Erythroblast (primary cell): ENCODE data around the gene SNTA1.
"Not testable (repeated sequence)": the region's sequence is repeated elsewhere in the genome, so short reads cannot be mapped to it uniquely, and the experiment has no call there.

ENCODE experiments used
- DNase-seq, 2 experiments: peaks; one replicate each; lab custom pipeline; 2025; lab: John Stamatoyannopoulos, UW
- GATA1 ChIP-seq: IDR thresholded peaks from 2 replicates; pipeline ENCODE4 v1.6.1; 2011; ENCODE audit warnings: low read depth, mild to moderate bottlenecking, control low read depth, low read length, moderate library complexity
- POLR2A ChIP-seq: IDR thresholded peaks from 2 replicates; pipeline ENCODE4 v1.6.1; 2011; ENCODE audit warnings: mild to moderate bottlenecking, low read length

SNTA1 gene

DNA sequence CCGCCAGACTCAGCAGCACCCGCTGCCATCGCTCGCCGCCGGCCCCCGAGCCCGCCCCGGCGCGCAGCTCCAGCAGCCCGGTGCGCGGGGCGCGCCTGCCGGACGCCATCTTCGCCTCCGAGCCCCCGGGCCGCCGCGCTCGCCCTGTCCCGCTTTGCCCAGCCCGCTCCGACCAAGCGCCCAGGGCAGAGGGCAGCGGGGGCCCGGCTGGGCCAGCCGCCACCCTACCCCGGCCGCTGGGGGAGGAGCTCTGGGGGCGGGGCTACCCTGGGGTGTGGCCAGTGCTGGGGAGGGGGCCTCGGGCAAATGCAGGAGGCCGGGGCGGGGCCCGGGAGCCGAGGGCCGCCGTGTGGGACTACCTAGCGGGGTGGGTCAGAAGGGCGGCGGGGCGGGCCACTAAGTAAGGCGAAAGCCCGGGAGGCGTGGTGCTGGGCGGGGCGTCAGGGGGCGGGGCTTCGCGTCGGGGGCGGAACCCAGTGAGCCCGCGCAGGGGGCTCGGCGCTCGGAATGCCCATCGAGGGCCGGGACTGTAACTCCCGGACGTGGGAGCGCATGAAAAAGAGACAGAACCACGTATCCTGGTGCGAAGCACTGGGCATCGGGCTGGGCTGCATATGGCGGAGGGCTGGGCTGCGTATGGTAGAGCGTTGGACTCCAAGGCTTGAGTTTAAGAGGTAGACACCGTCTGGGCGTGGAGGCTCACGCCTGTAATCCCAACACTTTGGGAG is at the start of gene SNTA1:
SNTA1 (minus strand) TSS at position 252 of the 728 bp plus-strand sequence; CDS start at position 109, 143 bp downstream.
- TF ChIP-seq POLR2A (no peak), GATA1 (no peak)
- peak; percentile 85 to 87 for DNase-seq

DNA sequence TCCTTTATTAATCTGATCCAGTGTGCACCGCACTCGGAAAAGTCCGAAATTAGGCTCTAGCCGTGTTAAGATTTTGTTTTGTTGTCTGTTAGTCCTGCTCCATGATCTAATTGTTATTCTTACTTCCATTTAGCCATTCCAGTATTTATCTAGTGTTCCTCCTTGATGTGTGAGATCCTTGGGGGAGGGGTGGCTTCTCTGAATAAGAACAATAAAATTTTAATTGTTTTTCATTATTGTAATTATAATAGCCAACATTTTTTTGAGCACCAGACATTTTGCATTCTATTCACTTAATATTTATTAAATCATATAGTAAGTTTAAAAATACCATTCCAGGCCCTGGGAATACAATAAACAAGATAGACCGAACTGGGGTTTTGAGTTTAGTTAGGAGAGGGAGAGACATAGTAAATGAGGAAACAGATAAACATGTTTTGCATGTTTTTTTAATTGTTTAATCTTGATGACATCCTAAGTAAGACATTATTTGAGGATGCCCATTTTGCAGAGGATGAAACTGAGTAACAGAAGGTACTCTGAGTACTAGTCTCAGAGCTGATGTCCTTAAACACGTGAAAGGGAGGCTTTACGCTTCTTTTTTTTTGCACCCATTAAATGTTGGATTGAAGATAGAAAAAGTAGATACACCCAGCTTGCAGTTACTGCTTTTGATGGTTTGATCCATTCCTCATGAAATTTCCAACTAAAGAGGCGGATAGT is 47.5 kb upstream of the SNTA1 start:
- TF ChIP-seq GATA1 = no peak
- no peak for TF ChIP-seq POLR2A
- DNase-seq = peak; percentile 13 to 32

DNA sequence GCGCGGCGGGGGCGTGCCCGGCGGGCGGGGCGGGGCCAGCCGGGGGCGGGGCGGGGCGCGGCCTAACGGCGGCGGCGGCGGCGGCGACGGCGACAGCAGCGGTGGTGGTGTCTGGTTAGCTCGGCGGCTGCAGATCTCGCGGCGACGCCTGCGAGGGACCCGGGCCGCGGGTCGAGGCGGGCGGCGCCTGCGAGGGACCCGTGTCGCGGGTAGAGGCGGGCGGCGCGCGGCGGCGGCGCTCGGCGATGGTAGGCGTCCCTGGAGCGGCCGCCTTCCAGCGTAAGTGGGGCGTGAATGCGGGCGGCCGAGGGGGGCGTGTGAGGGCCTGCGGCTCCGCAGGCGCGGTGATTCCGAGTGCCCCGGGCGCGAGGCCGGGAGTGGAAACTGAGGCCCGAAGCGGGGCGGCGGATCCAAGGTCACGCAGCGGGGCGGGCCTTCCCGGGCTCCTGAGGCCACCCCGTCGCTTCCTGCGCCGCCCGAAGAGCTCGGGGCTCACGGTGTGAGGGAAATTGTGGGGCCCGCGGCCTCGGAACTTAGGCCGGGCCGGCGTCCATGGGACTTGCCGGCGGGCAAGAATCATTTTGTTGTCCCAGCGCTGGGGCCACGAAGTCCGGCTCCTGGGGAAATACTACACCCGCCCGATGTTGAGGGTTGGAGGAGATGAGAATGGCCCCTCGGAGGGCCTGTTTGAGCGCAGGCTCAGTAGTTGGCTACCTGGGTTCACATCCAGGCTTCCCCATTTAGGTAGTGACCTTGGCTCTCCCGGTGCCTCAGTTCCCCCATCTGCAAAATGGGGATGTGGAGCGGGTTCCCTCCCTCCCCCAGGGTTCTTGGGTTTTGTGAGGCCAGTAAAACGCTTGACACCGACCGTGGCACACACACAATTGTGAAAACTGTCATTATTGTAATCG is 46.7 kb upstream of the SNTA1 start, which contains the start of gene CBFA2T2:
CBFA2T2 (plus strand) TSS at position 74 of the 911 bp plus-strand sequence; CDS start at position 246, 172 bp downstream.
- TF ChIP-seq POLR2A (no peak), GATA1 (no peak)
- DNase-seq = no peak

DNA sequence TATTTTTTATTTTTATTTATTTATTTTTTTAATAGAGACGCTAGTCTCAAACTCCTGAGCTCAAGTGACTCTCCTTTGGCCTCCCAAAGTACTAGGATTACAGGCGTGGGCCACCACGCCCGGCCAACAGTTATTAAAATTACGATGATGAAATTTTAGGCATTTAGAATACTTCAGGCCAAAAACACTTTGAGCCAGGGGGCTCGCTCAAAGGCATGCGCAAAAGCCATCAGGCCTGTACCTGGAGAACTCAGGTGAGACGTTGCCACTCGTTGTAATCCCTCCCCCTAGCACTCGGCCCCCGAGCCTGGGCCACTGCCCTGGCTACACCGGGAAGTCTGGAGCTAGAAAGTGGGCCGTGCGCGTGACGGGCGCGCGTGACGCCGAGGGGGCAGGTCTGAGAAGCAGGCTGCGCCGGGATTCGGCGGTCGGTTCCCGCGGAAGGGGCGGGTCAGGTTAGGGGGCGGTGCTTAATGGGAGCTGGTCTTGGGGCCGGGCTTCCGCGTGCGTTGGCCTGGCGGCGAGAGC is 46.0 kb upstream of the SNTA1 start:
- DNase-seq = peak; percentile 98
- TF ChIP-seq POLR2A (peak; percentile 96), GATA1 (no peak)

DNA sequence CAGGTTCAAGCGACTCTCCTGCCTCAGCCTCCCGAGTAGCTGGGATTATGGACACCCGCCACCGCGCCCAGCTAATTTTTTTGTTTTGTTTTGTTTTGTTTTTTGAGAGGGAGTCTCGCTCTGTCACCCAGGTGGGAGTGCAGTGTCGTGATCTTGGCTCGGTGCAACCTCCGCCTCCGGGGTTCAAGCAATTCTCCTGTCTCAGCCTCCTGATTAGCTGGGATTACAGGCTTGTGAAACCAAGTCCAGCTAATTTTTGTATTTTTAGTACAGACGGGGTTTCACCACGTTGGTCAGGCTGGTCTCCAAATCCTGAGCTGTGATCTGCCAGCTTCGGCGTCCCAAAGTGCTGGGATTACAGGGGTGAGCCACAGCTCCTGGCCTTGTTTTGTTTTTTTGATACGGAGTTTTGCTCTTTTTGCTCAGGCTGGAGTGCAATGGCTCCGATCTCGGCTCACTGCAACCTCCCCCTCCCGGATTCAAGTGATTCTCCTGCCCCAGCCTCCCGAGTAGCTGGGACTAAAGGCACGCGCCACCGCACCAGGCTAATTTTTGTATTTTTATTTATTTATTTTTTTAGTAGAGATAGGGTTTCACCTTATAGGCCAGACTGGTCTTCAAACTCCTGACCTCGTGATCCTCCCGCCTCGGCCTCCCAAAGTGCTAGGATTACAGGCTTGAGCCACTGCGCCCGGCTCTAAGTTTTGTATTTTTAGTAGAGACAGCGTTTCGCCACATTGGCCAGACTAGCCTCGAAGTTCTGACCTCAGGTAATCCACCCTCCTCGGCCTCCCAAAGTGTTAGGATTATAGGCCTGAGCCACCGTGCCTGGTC is 45.3 kb upstream of the SNTA1 start:
- DNase-seq = not testable (repeated sequence)

DNA sequence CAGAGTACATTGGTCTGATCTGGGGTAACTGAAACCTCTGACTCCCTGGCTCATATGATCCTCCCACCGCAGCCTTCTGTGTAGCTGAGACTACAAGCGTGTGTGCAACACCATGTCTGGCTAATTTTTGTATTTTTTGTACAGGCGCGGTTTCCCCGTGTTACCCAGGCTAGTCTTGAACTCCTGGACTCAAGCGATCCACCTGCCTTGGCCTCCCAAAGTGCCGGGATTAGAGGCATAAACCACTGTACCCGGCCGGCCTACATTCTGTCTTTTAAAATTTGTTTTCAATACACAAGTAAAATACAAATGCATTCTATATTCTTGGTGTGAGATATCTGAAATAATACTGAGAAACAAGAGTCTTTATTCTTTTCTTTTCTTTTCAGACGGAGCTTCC is 44.6 kb upstream of the SNTA1 start:
- TF ChIP-seq POLR2A = no peak
- no peak for TF ChIP-seq GATA1
- DNase-seq = no peak

DNA sequence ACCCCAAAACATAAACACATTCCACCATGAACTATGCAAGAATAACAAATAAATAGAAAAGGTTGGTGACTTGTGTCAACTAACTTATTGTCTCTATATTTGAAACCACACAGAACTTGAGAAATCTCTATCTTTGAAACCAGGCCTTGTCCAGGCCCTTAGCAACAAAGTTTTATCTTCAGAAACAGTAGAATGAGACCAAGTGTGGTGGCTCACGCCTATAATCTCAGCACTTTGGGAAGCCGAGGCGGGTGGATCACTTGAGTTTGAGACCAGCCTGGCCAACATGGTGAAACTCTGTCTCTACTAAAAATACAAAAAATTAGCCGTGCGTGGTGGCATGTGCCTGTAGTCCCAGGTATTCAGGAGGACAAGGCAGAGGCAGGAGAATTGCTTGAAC is 39.6 kb upstream of the SNTA1 start:
- DNase-seq = peak in 1 of 2 experiments; percentile 55

DNA sequence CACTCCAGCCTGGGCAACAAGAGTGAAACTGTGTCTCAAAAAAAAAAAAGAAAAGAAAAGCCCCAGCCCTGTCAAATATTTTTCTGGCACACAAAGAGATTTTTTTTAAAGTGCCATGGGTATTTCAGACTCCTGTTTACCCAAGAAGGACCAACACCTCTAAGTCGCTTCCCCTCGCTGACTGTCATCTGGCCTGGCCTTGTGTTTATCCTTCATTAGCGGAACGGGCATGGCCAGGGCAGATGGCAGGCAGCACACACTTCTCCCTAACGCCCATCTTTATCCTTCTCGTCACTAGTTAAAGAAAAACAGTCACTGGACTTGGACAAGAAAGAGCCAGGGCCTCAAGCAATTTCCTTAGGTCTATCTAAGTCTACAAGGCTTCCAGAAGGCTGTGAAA is 39.0 kb upstream of the SNTA1 start:
- TF ChIP-seq POLR2A (no peak), GATA1 (no peak)
- no peak for DNase-seq

DNA sequence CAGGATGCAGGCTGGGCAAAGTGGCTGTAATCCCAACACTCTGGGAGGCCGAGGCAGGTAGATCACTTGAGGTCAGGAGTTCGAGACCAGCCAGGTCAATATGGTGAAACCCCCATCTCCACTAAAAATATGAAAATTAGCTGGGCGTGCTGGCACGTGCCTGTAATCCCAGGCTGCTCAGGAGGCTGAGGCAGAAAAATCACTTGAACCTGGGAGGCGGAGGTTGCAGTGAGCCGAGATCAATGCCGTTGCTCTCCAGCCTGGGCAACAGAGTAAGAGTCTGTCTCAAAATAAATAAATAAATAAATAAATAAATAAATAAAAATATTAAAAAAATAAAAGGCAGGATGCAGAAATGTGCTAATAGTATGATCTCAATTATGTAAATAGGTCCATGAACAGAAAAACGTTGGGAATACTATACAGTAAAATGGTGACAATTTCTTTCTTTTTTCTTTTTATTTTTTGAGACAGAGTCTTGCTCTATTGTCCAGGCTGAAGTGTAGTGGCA is 37.9 kb upstream of the SNTA1 start:
- TF ChIP-seq POLR2A (no peak), GATA1 (no peak)
- no peak for DNase-seq

DNA sequence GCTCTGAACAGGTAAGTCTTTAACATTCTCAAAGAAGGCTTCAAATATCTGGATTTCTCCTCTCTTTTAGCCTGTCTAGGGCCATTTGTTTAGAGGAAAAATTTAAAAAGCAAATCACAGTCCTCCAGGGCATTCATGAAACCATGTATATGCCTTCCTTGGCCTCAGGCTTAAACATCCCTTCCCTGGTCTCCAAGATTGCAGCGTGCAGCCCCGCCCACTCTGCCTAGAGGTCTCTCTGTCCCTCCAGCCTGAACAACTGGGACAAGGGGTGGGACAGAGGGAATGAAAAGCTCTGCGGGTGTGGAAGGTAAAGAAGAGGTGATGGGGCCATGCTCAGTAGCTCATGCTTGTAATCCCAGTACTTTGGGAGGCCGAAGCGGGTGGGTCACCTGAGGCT is 36.5 kb upstream of the SNTA1 start:
- TF ChIP-seq GATA1 (no peak), POLR2A (no peak)
- no peak for DNase-seq

DNA sequence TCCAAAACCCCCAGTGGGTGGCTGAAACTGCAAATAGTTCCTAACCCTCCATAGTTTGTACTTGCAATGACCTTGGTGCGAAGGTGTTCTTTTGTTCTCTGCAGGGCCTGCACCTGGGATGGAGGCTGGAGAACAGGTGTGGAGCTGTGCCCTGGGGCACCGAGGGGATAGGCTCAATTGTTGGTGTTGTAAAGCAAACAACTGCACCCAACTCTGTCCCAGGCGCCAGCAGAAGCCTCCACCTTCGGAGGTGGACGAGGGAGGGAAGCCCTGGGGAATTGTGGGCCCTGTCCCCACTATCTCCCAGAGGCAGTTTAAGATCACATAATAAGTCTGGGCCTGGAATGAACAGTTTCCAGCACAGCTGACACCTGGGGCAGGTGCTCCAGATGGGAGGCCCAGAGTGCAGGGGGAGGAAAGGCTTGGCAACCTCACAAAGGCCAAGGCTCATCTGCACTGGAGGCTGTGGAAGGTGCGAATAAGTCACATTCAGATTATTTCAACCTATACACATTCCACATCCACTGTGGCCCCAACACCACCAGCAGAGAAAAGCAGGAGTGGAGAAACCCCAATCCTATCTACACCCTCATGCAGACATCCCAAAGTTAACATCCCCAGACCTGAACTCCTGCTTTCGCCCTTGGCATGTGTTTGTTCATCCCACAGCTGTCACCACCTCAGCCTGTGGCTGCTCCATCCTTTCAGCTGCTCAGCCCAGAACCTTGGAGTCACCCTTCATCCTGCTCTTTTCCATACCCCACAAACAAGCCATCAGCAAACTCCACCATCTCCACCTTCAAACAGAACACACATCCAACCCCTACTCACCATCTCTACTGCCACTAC is 34.0 kb upstream of the SNTA1 start:
- DNase-seq = no peak
- TF ChIP-seq GATA1 (no peak), POLR2A (no peak)

DNA sequence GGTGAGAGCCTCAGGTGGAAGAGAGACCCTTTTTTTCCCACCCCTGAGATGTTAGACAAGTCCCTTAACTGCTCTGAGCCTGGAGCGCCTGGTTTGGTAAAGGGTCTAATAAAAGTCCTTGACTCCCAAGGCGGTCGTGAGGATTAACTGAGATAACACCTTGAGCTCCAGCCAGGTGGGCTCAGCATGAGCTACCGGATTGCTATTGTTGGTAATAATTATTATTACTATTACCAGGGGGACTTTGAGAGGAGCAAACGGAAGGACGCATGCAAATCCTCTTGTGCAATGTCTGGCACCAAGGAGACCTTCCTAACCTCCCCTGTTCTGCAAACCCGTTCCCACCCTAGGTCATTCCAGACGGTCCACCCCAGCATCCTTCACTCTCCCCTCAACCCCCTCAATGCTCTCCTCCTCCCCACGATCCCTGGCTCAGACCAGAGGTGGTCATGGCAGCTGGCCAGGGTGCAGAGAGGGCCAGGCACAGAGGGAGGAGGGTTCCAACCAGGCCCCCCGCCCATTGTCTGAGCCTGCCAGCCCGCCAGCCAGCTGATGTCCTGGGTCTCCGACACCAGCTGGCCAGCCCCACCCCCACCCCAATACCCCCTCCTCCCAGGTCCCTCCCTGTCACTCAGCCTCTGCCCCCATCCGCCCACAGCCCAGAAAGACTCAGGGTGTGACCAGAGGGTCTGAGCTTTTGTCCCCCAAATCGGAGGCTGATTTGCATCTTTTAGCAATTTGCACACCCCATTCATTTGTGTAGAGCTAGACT is 32.0 kb upstream of the SNTA1 start:
- DNase-seq = no peak
- TF ChIP-seq GATA1 (no peak), POLR2A (no peak)
